GM20431 (cell line): ENCODE results near the gene LRP10.

Source experiments
- in situ Hi-C: fragments of 300-500 bp; cut with MseI, MboI; formaldehyde crosslinking; loops from one replicate; pipeline ENCODE4 v1.15.0; 2020; ENCODE audit warnings: low sequenced_read_pairs; ENCODE audit not compliant: unreplicated experiment

LRP10 gene

DNA sequence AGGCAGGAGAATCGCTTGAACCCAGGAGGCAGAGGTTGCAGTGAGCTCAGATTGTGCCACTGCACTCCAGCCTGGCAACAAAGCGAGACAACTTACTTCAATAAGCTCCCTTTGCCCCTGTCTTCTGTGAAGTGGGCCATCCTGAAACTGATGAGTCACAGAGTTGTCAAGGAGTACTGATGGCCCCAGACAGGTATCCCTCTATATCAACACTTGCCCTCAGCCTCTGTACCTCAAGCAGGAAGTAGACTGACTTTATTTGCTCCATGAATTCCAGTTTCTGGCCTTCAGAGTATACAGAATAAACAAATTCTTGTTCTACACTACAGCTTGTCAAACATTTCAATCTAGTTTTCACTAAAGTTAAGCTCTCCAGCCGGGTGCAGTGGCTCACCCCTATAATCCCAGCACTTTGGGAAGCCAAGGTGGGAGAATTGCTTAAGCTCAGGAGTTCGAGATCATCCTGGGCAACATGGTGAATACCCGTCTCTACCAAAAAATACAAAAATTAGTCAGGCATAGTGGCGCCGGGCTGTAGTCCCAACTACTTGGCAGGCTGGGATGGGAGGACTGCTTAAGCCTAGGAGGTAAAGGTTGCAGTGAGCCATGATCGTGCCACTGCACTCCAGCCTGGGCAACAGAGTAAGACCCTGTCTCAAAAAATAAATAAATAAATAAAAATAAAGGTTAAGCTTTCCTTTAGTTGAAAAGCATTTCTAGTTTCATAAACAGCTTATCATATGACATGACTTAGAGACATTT lies 16.4 kb upstream of the LRP10 start:
- in situ Hi-C loops, result loop anchor here (25.0 kb wide), 2 partner anchors 193 to 268 kb away; partner anchors contain the start of genes ABHD4 and DAD1

DNA sequence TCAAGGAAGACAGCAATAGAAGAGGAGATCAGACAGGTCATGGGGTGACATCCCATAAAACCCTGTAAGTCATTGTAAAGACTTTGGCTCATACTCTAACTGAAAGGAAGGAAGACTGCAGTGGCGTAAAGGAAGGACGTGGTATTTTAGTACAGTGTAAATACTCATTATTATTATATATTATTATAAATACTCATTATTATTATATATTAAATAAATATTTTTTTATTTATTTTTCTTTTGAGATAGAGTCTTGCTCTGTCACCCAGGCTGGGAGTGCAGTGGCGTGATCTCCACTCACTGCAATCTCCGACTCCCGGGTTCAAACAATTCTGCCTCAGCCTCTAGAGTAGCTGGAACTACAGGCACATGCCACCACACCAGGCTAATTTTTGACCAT lies 15.1 kb upstream of the LRP10 start:
- in situ Hi-C loops, result loop anchor here (25.0 kb wide), 2 partner anchors 194 to 269 kb away; partner anchors contain the start of genes ABHD4 and DAD1

DNA sequence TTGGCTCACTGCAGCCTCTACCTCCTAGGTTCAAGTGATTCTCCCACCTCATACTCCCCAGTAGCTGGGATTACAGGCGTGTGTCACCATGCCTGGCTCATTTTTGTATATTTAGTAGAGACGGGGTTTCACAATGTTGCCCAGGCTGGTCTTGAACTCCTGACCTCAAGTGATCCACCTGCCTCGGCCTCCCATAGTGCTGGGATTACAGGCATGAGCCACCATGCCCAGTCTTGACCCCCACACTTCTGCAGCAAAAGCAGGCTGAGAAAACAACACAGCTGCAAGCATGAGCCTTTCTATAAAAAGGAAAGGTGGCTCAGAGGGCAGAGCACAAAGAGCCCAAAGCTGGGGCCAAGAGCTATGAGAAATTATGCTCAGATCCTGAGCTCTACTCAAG lies 11.2 kb upstream of the LRP10 start:
- in situ Hi-C loops, result loop anchor here (25.0 kb wide), 2 partner anchors 198 to 273 kb away; partner anchors contain the start of genes ABHD4 and DAD1

DNA sequence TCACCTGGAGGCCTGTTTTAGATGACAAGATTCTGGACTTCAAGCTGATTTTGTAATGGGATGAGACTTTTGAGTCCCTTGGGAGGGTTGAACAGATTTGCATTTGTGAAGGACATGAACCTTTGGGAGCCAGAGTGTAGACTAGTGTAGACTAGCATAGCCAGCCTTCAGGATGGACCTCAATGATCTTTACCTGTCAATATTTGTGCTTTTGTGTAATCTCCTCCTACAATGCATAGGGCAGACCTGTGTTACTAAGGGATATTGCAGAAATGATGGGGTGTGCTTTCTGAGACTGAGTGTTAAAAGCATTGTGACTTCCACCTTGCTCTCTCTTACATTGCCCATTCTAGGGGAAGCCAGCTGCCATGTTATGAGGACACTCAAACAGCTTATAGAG lies 9.9 kb upstream of the LRP10 start:
- in situ Hi-C loops, result loop anchor here (25.0 kb wide), 2 partner anchors 199 to 274 kb away; partner anchors contain the start of genes ABHD4 and DAD1

DNA sequence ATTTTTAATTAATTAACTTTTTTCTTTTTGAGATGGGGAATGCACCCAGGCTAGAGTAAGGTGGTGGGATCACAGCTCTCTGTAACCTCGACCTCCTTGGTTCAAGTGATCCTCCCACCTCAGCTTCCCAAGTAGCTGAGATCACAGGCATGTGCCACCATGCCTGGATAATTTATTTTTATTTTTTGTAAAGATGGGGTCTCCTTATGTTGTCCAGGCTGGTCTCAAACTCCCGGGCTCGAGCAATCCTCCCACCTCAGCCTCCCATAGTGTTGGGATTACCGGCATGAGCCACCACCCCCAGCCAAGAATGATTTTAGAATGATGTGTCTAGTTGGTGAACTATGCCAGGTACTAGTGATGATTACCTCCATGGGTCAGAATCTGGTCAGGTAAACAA lies 6.6 kb upstream of the LRP10 start:
- in situ Hi-C loops, result loop anchor here (25.0 kb wide), 2 partner anchors 203 to 278 kb away; partner anchors contain the start of genes ABHD4 and DAD1

DNA sequence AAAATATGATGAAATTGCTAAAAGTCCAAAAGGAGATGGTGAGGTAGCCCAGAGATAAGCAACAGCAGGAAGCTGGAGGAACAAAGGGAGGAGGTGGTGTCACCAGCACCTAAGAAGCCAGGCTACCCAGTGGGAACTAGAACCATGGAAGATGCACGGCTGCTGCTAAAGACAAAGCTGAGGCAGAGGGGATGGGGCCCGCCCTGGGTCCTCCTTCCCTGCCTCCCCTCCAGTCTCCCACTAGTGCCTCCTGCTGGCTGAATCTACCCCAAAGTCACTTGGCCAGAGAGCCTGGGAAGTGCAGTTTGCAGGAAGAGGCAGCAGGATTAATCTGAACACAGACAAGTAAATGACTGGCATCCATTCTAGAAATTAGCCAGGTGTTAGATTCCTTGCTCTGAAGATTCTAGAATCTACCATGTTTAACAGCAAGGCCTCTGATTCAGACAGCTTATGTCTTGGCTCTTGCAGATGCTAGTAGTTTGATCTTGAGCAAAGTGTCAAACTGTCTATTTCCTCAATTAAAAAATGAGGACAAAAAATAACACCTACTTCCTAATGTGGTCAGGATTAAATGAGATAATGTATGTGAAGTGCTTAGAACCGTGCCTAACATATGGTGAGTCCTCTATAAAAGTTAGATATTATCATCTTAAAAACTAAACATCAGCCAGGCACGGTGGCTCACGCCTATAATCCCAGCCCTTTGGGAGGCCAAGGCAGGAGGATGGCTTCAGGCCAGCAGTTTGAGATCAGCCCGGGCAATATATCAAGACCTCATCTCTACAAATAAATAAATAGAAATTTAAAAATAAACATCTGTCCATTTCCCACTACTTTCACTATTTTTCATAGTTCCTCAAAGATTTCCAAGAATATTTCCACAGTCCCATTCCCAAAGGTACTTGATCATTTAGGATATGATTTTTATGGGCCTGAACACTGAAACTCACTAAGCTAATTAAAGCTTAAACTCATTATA lies 5.8 kb upstream of the LRP10 start:
- in situ Hi-C loops, result loop anchor here (25.0 kb wide), 2 partner anchors 203 to 278 kb away; partner anchors contain the start of genes ABHD4 and DAD1

DNA sequence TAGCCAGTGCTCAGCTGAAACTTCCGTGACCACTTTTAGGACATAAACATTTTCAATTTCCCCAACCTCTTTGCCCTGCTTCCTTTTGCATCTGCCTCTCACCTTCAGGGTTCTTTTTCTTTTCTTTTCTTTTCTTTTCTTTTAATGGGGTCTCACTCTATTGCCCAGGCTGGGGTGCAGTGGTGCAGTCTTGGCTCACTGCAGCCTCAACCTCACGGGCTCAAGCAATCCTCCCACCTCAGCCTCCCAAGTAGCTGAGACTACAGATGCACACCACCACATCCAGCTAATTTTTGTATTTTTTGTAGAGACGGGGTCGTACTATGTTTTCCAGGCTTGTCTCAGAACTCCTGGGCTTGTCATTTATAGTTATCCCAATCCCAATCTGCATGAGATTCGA lies 4.7 kb upstream of the LRP10 start:
- in situ Hi-C loops, result loop anchor here (25.0 kb wide), 2 partner anchors 205 to 280 kb away; partner anchors contain the start of genes ABHD4 and DAD1

DNA sequence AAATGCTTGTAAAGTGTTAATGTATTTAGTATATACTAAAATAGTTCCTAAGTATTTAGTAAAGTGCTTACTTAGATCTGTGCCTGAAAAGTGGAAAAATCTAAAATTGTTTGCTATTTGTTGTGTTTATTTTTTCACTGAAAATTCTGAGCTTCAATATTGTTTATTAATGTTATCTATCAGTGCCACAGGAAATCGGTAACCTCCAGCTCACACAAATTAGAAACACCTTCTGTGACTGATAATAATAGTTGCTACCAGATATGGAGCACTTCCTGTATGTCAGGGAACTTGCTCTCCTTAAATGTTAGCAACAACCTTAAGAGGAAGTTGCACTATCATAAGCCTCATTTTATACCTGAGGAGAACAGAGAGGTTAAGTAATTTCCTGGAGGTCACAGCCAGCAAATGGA lies 723 bp upstream of the LRP10 start:
- in situ Hi-C loops, result loop anchor here (25.0 kb wide), 2 partner anchors 209 to 284 kb away; partner anchors contain the start of genes ABHD4 and DAD1

DNA sequence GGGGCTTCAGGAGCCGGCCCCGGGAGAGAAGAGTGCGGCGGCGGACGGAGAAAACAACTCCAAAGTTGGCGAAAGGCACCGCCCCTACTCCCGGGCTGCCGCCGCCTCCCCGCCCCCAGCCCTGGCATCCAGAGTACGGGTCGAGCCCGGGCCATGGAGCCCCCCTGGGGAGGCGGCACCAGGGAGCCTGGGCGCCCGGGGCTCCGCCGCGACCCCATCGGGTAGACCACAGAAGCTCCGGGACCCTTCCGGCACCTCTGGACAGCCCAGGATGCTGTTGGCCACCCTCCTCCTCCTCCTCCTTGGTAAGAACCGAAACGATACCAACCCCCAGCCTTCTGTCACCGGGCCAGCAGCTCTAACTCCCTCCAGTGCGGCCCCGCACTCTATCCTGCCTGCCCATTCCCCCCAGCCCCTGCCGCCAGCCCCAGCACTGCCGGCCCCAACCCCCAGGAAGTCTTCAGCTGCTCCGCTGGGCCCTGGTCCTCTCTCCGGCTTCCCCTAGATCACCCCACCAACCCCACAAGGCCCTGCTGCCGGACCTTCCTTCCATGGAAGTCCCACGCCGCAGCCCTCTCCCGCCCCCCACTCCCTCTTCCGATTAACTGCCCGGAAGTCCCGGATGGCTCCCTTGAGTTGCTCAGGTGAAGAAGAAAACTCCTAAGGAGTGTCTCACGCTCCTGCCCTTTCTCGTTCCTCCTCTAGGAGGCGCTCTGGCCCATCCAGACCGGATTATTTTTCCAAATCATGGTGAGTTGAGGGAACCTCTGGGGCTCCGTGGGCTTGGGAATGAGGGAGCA lies 693 bp downstream of the LRP10 start:
- in situ Hi-C loops, result loop anchor here (25.0 kb wide), 2 partner anchors 210 to 285 kb away; partner anchors contain the start of genes ABHD4 and DAD1

DNA sequence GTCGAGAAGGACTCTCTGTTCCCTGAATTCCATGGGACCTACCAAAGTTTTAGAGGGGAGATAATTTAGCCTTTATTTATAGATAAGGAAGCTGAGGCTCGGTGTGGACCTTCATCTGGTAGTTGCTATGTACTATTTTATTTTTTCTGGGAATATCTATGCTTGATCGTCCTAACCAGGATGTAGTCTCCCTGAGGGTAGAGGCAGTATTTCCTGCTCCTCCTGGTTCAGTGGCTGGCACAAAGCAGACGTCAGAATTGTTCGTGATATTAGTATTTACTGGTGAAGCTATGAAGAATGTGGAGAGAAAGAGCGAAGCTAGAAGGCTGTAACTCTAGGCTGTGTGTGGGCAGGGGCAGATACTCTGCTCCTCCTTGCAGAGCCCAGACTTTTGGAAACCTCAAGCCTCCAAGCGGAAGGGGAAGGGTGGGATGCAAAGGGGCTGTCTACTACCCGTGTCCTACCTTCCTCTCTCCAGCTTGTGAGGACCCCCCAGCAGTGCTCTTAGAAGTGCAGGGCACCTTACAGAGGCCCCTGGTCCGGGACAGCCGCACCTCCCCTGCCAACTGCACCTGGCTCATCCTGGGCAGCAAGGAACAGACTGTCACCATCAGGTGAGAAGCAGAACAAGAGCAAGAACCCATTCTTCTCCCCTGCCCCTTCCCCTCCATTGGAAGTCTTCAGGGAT lies 1.4 kb downstream of the LRP10 start:
- in situ Hi-C loops, result loop anchor here (25.0 kb wide), 2 partner anchors 211 to 286 kb away; partner anchors contain the start of genes ABHD4 and DAD1

DNA sequence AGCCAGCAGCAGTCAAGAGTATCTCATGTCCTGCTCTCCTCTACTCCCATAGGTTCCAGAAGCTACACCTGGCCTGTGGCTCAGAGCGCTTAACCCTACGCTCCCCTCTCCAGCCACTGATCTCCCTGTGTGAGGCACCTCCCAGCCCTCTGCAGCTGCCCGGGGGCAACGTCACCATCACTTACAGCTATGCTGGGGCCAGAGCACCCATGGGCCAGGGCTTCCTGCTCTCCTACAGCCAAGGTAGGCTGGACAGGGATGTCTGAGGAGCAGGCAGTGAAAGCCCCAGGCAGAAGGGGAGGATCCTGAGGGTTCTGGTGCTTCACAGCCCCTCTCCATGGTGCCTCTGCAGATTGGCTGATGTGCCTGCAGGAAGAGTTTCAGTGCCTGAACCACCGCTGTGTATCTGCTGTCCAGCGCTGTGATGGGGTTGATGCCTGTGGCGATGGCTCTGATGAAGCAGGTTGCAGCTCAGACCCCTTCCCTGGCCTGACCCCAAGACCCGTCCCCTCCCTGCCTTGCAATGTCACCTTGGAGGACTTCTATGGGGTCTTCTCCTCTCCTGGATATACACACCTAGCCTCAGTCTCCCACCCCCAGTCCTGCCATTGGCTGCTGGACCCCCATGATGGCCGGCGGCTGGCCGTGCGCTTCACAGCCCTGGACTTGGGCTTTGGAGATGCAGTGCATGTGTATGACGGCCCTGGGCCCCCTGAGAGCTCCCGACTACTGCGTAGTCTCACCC lies 3.6 kb downstream of the LRP10 start:
- in situ Hi-C loops, result no loop called here

DNA sequence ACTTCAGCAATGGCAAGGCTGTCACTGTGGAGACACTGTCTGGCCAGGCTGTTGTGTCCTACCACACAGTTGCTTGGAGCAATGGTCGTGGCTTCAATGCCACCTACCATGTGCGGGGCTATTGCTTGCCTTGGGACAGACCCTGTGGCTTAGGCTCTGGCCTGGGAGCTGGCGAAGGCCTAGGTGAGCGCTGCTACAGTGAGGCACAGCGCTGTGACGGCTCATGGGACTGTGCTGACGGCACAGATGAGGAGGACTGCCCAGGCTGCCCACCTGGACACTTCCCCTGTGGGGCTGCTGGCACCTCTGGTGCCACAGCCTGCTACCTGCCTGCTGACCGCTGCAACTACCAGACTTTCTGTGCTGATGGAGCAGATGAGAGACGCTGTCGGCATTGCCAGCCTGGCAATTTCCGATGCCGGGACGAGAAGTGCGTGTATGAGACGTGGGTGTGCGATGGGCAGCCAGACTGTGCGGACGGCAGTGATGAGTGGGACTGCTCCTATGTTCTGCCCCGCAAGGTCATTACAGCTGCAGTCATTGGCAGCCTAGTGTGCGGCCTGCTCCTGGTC lies 4.3 kb downstream of the LRP10 start:
- in situ Hi-C loops, result no loop called here

DNA sequence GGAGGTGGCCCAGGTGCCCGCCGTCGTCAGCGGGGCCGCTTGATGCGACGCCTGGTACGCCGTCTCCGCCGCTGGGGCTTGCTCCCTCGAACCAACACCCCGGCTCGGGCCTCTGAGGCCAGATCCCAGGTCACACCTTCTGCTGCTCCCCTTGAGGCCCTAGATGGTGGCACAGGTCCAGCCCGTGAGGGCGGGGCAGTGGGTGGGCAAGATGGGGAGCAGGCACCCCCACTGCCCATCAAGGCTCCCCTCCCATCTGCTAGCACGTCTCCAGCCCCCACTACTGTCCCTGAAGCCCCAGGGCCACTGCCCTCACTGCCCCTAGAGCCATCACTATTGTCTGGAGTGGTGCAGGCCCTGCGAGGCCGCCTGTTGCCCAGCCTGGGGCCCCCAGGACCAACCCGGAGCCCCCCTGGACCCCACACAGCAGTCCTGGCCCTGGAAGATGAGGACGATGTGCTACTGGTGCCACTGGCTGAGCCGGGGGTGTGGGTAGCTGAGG lies 5.5 kb downstream of the LRP10 start:
- in situ Hi-C loops, result no loop called here

DNA sequence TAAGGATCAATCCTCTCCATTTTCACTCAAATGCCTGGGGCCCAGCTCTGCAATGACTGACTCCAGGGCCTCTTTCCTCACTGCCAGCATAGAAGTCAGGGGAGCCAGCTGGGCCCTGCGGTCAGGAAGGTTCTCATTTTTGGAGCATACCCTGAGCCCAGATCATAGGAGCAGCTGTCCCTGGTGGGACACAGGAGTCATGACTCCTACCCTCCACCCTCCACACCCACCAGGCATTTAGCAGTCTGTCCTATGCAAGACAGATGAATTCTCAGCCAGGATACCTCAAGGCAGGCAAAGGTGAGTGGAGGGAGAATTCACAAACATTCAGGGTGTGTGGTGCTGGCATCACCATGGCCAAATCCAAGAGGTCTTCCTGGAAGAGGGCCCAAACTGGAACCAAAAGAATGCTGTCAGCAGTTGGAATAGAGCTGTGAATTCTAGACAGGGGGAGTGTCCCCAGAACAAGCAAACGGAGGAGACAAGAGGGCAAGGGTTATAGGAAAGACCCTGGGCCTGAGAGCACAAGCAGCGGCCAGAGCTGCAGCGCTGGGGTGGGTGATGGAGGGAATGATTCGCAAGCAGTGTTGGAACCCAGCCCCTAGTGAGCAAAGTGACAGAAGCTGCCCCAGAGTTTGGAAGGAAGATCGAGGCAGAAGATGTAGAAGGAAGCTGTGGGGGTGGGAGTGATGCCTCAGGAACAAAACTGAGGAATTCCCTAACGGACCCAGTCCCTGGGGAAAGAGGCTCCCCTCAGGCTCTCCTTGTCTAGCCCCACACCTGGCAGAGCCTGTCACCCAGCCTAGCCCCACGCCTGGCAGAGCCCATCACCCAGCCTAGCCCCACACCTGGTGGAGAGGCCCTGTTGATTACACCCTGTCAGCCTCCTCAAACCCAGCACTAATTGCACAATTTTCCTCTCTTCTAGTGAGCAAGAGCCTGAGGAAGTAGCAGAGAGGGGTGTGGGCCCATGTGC lies 7.0 kb downstream of the LRP10 start:
- in situ Hi-C loops, result no loop called here

DNA sequence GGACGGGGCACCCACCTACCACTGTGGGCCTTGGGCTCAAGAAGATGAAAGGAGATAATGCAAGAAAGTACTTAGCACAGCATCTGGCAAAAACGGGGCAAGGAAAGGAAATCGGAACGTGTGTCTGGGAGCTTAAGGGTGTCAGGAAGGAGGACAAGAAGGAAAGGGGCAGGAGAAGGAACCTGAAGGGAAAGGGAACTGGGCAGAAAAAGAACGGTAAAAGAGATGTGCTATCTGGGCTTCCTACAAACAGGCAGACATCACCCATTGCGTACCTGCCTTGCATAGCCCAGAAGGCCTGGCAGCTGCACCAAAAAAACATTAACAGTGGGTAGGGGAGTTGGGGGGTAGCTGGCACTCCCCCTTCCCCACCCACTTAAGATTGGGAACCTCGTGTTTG lies 10.5 kb downstream of the LRP10 start:
- in situ Hi-C loops, result no loop called here

DNA sequence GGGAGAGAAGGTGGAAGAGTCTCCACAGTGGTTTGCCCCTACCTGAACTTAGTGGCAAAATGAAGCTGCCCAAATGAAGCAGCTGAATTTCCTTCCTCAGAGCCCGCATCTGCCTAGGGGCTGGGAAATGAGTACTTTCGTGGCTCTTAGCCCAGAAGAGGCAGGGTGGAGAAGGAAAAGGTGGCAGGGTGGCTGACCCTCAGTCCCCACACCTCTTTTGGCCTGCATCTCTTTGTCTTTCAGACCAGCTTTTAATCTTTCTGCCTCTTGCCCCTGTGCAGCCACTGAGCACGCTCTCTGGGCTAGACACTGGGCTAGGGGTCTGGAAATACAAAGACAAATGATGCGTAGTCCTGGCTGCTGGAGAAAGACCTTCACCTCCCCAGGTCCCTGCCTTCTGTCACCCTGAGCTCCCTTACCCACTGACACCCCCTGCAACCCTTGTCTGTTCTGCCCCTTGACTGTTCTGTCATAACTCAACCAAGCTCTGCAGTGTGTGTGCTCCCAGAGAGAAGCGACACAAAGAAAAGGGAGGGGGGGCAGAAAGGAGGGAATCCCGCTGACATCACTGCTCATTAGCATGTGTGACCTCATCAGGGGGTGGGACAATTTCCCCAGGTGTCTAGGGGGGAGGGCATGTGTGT lies 11.1 kb downstream of the LRP10 start:
- in situ Hi-C loops, result no loop called here
